Activated CD8-positive, alpha-beta memory T cell treated with anti-CD3 and anti-CD28 coated beads, Interleukin-2, amount 50 U/mL, for 24 hours (primary cell): ENCODE results near the gene CILP.
"Not testable (repeated sequence)": the region's sequence is repeated elsewhere in the genome, so short reads cannot be mapped to it uniquely, and the experiment has no call there.

ENCODE experiments used
- DNase-seq: peaks from one replicate; pipeline ENCODE4 v3.0.0-alpha.2; 2020; ENCODE audit errors: extremely low read depth

The CILP gene

DNA sequence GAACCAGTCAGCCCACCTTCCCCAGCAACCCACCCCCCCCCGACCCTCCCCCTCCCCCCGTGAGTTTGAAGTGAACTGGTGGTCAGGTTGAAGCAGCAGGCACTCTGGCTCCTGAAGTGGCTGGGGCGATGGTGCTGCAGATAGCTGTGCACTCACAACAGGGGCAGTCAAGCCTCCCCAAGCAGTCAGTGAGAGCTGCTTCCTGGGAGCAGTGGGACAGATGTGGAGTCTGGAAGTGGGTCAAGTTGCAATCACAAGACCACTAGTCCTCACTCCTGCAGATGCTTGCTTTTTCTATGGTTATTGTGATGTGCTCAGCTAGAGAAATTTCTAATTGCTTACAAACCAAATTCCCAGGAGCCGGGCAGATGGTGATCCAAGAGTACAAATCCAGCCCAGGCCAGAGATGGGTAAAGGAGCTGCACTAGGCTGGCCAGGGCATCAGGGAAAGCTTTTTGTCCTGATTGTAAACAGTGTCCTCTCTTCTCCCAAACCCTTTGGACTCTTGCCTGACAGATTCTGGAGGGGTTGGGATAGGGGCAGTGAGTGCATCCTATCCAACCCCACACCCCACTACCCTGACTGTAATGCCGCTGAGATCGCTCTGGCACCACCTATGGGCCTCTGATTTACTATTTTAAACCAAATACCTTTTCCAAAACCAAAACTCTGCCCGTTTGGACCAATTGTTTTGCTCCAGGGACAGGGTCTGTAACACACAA is 16.3 kb downstream of the CILP start:
- no peak for DNase-seq

DNA sequence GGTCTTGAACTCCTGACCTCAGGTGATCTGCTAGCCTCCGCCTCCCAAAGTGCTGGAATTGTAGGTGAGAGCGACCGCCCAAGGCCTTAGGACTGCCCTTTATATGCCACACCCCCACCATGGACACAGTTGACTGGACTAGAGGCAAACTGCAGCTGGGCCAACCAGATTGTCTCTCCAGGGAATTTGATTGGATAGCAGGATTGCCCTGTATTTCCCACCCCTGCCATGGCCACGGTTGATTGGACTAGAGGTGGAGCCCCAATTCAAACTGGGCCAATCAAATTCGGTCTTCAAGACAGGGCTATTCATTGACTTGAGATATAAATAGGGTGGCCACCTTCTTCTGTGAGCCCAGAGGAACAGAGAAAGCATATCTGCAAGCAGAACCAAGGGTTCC is 19.3 kb downstream of the CILP start:
- DNase-seq: no peak

DNA sequence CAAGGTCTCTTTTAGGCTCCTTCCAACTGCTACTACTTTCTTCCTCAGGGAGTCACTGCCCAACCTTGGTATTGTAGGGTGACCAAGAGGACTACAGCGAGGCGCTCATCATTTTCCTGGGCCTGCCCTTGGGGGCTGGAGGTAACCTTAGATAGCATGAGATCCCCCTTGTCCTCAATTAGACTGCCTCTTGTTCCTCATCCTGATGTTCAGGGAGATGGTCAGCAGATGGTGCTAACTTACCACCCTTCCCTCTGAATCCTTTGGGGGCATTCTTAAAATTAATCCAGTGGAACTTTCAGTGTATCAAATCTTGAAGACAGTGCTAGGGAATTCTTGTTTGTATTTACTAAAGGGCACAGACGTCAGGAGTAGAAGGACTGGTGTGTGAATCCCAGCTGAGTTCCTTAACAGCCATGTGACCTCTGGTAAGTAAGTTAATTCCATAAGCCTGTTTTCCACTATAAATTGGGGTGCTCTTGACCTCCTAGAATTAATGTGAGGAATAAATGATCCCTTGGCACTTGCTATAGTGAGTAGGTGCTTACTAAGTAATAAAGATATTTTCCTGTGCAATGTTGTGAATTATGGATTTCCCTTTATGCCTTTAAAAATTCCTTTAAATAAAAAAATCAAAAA is 22.1 kb downstream of the CILP start:
- no peak for DNase-seq

DNA sequence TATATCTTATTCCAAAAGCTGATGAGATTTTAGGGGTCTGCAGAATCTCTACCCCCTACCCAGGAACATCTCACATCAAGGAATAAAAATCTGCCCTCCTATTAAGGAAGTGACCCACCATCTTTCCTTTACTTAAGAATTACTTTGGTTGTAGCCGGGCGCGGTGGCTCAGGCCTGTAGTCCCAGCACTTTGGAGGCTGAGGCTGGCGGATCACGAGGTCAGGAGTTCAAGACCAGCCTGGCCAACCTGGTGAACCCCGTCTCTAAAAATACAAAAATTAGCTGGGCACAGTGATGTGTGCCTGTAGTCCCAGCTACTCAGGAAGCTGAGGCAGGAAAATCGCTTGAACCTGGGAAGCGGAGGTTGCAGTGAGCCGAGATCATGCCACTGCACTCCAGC is 22.8 kb downstream of the CILP start:
- DNase-seq: not testable (repeated sequence)

GRCh38 chr15:65184868-65185717 is 26.2 kb downstream of the CILP start, which contains the start of gene CLPX:
Gene CLPX, minus strand, starts transcription at chr15:65185342. Its CDS starts 189 bp downstream, at chr15:65185153.
- peak; percentile 71 for DNase-seq

DNA sequence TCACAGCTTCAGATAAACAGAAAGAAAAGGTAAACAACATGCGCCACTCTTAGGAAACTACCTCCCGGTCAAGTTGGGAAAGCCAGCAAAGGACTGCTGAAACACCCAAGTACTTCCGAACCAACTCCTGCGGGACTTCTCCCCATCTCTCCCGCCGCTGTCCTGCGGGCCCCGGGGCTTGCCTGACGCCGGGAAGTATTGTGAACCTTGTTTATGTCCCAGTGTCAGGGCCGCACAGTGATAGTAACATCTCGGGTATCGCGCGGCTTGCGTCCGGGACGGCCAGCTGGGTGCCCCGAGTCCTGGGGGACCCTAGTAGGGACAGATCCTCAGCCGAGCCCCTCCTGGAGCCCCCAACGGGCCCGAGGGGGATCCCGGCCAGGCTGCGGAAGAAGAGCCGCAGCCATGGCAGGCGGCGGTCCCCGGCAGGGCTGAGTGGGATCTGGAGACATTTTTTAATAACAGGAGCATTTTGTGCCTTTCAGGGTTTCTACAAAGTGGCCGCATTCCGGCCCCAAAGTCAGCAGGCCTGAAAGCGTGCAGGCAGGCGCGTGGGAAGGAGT is 26.9 kb downstream of the CILP start:
- no peak for DNase-seq

- no peak for DNase-seq
Measured at GRCh38 chr15:65183865-65184159, 27.5 kb downstream of the CILP start.

DNA sequence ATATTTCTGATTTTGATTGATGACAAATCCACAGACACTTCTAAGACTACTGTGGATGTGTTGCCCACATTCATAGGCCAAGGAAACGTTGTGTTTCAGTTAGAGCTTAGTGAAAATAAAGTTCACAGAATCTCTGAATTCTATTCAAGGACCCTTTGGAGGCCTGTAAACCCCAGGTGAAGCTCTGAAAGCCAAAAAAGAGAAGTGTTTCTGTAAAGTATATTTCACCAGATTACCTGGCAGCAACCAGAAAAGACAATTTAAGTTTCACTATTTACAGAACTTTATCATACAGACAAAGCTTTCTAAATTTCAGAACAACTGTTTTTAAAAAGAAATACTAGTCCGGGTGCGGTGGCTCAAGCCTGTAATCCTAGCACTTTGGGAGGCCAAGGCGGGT is 28.7 kb downstream of the CILP start:
- no peak for DNase-seq

- DNase-seq: not testable (repeated sequence)
Measured at GRCh38 chr15:65181582-65182353, 29.5 kb downstream of the CILP start.

- DNase-seq: no peak
Measured at GRCh38 chr15:65180167-65180566, 31.1 kb downstream of the CILP start.

GRCh38 chr15:65177901-65178300 is 33.4 kb downstream of the CILP start:
- no peak for DNase-seq

DNA sequence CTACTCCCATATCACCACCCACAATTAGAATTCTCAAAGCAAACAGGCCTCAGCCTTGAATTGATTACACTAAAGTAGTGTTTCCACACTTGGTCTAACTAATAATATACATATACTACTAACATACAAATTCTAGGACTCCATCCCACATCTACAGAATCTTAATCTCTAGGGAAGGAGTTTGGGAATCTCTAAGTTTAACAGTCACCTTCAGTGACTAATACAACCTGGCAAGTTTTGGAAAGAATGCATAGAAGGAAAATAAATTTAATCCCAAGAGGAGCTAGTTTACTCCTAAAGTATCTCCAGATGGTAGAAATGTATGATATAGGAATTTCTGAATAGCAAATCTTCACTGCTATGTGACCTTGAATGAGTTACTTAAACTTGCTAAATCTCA is 35.2 kb downstream of the CILP start:
- no peak for DNase-seq

GRCh38 chr15:65175511-65175910 is 35.8 kb downstream of the CILP start:
- no peak for DNase-seq

DNA sequence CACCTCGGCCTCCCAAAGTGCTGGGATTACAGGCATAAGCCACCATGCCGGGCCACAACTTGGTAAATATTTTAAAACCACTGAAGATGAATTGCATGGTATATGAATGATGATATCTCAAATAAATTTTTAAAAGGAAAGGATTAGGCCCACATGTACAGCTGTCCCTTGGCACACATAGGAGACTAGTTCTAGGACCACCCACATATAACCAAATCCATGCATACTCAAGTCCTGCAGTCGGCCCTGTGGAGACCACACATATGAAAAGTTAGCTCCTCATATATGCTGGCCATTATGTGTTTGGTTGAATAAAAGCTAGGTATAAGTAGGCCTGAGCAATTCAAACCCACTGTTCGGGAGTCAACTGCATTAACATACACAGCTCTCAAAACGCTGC is 36.8 kb downstream of the CILP start:
- DNase-seq: no peak

- DNase-seq: no peak
Measured at GRCh38 chr15:65172531-65172930, 38.7 kb downstream of the CILP start.

DNA sequence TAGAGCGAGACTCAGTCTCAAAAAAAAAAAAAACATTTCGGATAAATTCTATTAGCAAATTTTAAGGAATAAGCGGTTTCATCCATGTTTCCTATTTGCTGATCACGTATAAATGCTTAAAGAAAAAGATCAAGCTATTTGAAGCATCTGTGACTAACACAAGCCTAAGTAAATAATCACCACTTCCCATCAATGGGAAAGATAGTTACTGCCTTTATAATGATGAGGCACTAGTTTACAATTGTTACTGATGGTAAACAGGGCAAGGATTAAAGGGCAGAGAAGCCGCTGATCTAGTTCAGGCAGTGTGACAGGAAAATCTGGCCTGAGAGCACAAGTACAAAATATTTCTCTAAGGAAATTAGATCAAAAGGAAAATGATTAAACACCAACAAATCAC is 39.8 kb downstream of the CILP start:
- no peak for DNase-seq

DNA sequence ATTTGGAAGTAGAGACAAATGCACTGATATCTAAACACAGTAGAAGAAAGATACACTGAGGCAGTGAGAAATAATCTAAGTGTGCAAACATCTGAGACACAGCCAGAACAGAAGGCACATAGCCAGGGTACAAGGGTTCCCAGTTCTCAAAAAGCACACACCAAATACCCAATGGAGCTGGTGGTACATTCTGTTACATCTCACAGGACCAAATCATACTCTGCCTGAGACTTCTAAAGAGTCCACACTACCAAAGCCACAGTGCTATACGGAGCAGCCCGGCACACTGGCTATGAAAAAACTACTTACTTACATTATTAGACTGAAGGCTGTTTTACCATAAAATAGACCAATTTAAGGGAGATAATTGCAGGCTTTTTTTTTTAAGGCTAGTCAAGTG is 45.4 kb downstream of the CILP start:
- DNase-seq: no peak

GRCh38 chr15:65164139-65164538 is 47.1 kb downstream of the CILP start:
- no peak for DNase-seq

GRCh38 chr15:65163041-65163440 is 48.2 kb downstream of the CILP start:
- DNase-seq: no peak

DNA sequence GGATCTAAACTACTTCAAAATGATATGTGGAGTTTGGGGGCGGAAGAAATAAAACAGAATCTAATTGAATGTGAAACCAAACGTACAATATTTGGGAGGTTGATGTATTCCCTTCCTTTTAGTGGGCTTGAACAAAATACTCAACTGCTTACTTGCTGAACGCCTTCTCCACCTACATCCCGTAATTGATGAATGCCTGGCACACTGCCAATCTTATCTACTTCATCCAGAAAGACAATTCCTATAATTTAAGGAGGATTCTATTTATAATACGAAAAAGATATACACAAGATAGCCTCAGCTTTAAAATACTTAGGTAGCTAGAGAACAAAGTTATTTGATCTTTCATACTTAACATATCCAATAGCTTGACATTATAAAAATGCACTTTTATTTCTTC is 54.6 kb downstream of the CILP start:
- no peak for DNase-seq

GRCh38 chr15:65154720-65155119 is 56.6 kb downstream of the CILP start:
- no peak for DNase-seq

DNA sequence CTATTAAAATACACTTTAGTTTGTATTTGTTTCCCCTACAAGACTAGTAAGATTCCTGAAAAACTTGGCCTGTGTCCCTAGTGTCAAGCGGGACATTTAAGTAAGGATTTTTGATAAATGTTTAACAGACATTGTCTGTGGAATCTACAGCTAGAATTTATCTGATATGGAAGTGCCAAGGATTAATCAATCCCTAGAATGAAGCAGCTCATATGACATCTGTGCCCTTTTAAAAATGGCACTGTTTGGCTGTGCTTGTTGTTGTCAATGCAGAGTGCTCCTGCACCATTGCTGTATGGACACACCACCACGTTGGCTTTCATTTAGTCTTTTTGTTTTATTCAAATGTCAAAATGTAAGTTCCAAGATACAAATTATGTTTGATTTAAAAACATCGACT is 63.4 kb downstream of the CILP start:
- DNase-seq: no peak
